Measurements from ENCODE around the gene NMD3.

DNA sequence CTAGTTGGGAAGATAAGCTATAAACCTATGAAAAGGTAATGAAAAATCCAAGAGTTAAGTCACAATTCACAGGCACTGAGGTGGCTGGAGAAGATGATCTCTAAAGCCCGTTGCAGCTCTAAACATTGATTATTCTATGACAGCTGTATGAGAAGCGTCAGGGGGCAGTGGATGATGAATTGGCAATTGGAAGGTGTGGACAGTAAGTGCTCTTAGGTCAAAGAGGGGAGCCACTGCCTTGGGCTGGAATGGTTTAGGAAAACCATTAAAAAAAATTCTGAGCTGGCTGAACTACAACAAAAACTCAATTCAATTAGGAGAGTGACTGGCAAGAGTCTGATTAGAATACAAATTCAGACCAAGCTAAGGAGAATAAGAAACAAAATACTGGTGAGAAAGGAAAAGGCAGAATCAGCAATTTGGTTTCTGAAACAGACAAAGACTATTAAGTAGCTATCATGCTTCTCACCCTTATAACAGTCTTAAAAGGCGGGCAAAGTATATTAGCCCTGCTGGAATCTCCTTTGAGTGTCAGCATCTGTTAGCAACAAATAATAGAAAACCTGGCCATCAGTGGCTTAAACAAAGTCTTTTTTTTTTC is 8.8 kb upstream of the NMD3 start:
- no peak for TF ChIP-seq BHLHE40 (IDR thresholded peaks at IDR 0.05; ENCODE audit: low read depth, low read length)
- TF ChIP-seq, protein P1, sequence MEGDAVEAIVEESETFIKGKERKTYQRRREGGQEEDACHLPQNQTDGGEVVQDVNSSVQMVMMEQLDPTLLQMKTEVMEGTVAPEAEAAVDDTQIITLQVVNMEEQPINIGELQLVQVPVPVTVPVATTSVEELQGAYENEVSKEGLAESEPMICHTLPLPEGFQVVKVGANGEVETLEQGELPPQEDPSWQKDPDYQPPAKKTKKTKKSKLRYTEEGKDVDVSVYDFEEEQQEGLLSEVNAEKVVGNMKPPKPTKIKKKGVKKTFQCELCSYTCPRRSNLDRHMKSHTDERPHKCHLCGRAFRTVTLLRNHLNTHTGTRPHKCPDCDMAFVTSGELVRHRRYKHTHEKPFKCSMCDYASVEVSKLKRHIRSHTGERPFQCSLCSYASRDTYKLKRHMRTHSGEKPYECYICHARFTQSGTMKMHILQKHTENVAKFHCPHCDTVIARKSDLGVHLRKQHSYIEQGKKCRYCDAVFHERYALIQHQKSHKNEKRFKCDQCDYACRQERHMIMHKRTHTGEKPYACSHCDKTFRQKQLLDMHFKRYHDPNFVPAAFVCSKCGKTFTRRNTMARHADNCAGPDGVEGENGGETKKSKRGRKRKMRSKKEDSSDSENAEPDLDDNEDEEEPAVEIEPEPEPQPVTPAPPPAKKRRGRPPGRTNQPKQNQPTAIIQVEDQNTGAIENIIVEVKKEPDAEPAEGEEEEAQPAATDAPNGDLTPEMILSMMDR (conservative IDR thresholded peaks at IDR 0.05; ENCODE audit: low read depth, low read length) = no peak
- no peak for TF ChIP-seq RAD21 (IDR thresholded peaks at IDR 0.05; ENCODE audit: low read length)
- no peak for TF ChIP-seq SMC3 (IDR thresholded peaks at IDR 0.05; ENCODE audit: low read depth, low read length)
- TF ChIP-seq MXI1 (IDR thresholded peaks at IDR 0.05; ENCODE audit: borderline replicate concordance, low read depth, low read length) = no peak
